Natural killer cell (primary cell): ENCODE results near the gene ZFAND4. TPM values are rescaled to one million over a fixed set of nuclear protein-coding genes. Genes with fewer than 3 reads are reported as not detected.

ENCODE experiments used
- ATAC-seq, 3 donors: fragments of 150-1000 bp in 2 of 3; fragments of 200-7000 bp in 1 of 3; cut with Tn5 transposase; 1 replicate in 1 of 3; 2 replicates in 2 of 3; pipeline ENCODE4 v1.10.0; 2021; ENCODE audit warnings: mild to moderate bottlenecking in 2 of 3, moderate library complexity in 2 of 3
- DNase-seq, 2 donors: peaks; one replicate each; pipeline versions ENCODE4 v3.0.0 to v3.0.0-alpha.2; 2013 to 2021; ENCODE audit warnings: mixed read lengths in 1 of 2
- H3K27ac ChIP-seq: one replicate; pipeline ENCODE4 v1.5.1; 2013; ENCODE audit warnings: mild to moderate bottlenecking, low read length
- H3K27me3 ChIP-seq: one replicate; pipeline ENCODE4 v1.6.1; 2013; ENCODE audit warnings: low read length; ENCODE audit not compliant: control insufficient read depth, insufficient read depth
- H3K36me3 ChIP-seq: one replicate; pipeline ENCODE4 v1.6.1; 2013; ENCODE audit warnings: low read length; ENCODE audit not compliant: control insufficient read depth, insufficient read depth
- H3K4me1 ChIP-seq: one replicate; pipeline ENCODE4 v1.6.1; 2013; ENCODE audit warnings: low read length; ENCODE audit not compliant: control insufficient read depth, insufficient read depth
- H3K4me3 ChIP-seq: one replicate; pipeline ENCODE4 v1.5.1; 2013; ENCODE audit warnings: low read length
- H3K9me3 ChIP-seq: one replicate; pipeline ENCODE4 v1.6.1; 2013; ENCODE audit warnings: low read length; ENCODE audit not compliant: control insufficient read depth, insufficient read depth
- H3K27ac Mint-ChIP-seq, 2 donors: one replicate each; pipeline ENCODE4 v1.8.0; 2022; ENCODE audit warnings: mild to moderate bottlenecking in 2 of 2, mixed read lengths in 2 of 2, moderate library complexity in 1 of 2
- H3K27me3 Mint-ChIP-seq, 2 donors: one replicate each; pipeline ENCODE4 v1.8.0; 2022; ENCODE audit warnings: low read depth in 2 of 2, mixed read lengths in 2 of 2
- H3K36me3 Mint-ChIP-seq: one replicate; pipeline ENCODE4 v1.8.0; 2022; ENCODE audit warnings: mixed read lengths
- H3K4me1 Mint-ChIP-seq, 2 donors: one replicate each; pipeline ENCODE4 v1.8.0; 2022; ENCODE audit warnings: mixed read lengths in 2 of 2
- H3K4me3 Mint-ChIP-seq: one replicate; pipeline ENCODE4 v1.8.0; 2022; ENCODE audit warnings: mild to moderate bottlenecking, moderate library complexity, mixed read lengths
- H3K9me3 Mint-ChIP-seq, 2 donors: one replicate each; pipeline ENCODE4 v1.8.0; 2022; ENCODE audit warnings: mixed read lengths in 2 of 2
- WGBS: methylation state at CpG from one replicate; pipeline ENCODE4 v1.1.7; 2013; ENCODE audit warnings: missing lambda C conversion rate; ENCODE audit not compliant: insufficient coverage; 5-methylcytosine and 5-hydroxymethylcytosine counted together
- intact Hi-C: fragments of 100-400 bp; cut with micrococcal nuclease; formaldehyde crosslinking; loops from one replicate; pipeline ENCODE4 v1.14.2; 2022
- total RNA-seq, 4 donors: library from RNA; stranded (reverse); fragments of 120-200 nt in 1 of 4; gene quantifications; one replicate each; pipeline versions ENCODE4 v1.2.3 to v1.2.4, GENCODE V29; 2013 to 2022
- TF ChIP-seq, protein P1 (sequence below): fragments of 200-600 bp; IDR thresholded peaks from one replicate; pipeline ENCODE4 v1.8.0; 2022; ENCODE audit warnings: antibody characterized with exemption

The ZFAND4 gene
- total RNA-seq, 3 donors from 2014 or later (not counting 1 experiment from before 2014, with no cell fraction given) = 27.9 to 35.1 (median 32.1) TPM

DNA sequence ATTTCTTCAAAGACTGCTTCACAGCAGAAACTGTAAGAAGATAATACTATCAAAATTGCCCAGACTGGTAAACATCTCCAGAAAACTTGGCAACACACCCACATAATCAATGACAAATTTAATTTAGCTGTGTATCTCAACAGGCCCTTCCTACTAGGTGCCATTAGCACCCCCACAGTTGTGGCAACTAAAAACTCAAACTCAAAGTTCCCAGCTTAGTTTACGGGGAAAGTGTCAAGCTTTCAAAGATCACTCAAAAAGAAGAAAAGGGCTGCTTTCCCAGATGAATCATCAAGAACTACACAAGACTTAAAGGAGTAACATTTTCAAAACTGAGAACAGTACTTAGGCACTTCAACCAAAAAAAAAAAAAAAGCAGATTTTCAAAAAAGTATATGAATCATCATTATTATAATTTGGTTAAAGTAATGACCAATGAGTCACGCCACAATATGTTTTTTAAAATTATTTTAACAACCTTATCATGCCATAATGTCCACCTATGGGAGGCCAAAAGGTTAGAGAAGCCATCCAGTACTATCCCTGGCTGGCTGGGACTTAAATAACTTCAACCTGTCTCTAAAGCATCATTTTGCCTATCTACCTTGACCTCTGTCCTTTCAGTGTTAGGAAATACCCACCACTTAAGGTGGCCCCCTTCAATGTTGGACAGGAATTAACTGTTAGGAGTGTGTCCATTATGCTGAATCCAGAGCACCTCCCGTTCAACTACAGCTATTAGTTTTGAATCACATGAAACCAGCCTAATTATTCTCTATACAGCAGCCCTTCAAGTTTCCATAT lies 90.8 kb downstream of the ZFAND4 start:
- H3K9me3 ChIP-seq = no peaks in the 10 kb centered on the region
- TF ChIP-seq, protein P1, sequence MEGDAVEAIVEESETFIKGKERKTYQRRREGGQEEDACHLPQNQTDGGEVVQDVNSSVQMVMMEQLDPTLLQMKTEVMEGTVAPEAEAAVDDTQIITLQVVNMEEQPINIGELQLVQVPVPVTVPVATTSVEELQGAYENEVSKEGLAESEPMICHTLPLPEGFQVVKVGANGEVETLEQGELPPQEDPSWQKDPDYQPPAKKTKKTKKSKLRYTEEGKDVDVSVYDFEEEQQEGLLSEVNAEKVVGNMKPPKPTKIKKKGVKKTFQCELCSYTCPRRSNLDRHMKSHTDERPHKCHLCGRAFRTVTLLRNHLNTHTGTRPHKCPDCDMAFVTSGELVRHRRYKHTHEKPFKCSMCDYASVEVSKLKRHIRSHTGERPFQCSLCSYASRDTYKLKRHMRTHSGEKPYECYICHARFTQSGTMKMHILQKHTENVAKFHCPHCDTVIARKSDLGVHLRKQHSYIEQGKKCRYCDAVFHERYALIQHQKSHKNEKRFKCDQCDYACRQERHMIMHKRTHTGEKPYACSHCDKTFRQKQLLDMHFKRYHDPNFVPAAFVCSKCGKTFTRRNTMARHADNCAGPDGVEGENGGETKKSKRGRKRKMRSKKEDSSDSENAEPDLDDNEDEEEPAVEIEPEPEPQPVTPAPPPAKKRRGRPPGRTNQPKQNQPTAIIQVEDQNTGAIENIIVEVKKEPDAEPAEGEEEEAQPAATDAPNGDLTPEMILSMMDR = no peak
- H3K27me3 ChIP-seq = no peaks in the 10 kb centered on the region
- no peaks in the 10 kb centered on the region for H3K36me3 ChIP-seq
- H3K4me3 ChIP-seq = no peak overlapping the region
- Mint-ChIP-seq H3K4me1 (peaks cover 28 to 33% of the 10 kb centered on the region in 2 donors), H3K4me3 (no peak overlapping the region), H3K9me3 (no peaks in the 10 kb centered on the region), H3K27me3 (no peaks in the 10 kb centered on the region), H3K36me3 (no peaks in the 10 kb centered on the region), H3K27ac (peak overlapping the region in 1 of 2 donors; percentile 98)
- H3K27ac ChIP-seq = peak overlapping the region; percentile 83
- ATAC-seq = peak in 1 of 3 donors; percentile 19
- intact Hi-C loops = loop anchor here (1.0 to 10.0 kb wide), 2 partner anchors 13 to 577 kb away; partner anchors contain the start of gene ZNF22
- peaks cover 17% of the 10 kb centered on the region for H3K4me1 ChIP-seq
- DNase-seq = peak in 1 of 2 donors; percentile 12
- 73% methylated on average over 2 of the region's 3 CpGs for WGBS

DNA sequence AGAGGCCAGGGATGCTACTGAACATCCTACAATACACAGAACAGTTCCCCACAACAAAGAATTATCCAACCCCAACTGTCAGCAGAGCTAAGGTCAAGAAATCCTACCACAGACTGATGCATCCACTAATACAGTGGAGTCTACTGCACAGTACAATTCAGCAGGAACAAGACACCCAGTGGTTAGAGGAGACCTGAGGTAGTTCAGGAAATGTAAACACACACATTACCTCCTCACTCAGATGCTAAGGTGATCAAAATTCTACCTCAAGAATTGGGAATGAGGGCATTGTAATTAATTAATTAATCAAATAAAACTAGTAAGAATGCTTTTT lies 91.4 kb downstream of the ZFAND4 start:
- Mint-ChIP-seq H3K4me1 (peaks cover 28 to 33% of the 10 kb centered on the region in 2 donors), H3K27me3 (no peaks in the 10 kb centered on the region), H3K9me3 (no peaks in the 10 kb centered on the region), H3K36me3 (no peaks in the 10 kb centered on the region), H3K4me3 (peak overlapping the region; percentile 94), H3K27ac (peak overlapping the region in 1 of 2 donors; percentile 98)
- peak overlapping the region; percentile 43 for H3K4me3 ChIP-seq
- H3K27me3 ChIP-seq = no peaks in the 10 kb centered on the region
- no peak for DNase-seq
- no peaks in the 10 kb centered on the region for H3K36me3 ChIP-seq
- TF ChIP-seq, protein P1 = no peak
- intact Hi-C loops = loop anchor here (1.0 to 10.0 kb wide), 2 partner anchors 13 to 576 kb away; partner anchors contain the start of gene ZNF22
- H3K9me3 ChIP-seq = no peaks in the 10 kb centered on the region
- ATAC-seq = no peak
- H3K27ac ChIP-seq = peak overlapping the region; percentile 83
- peaks cover 17% of the 10 kb centered on the region for H3K4me1 ChIP-seq

DNA sequence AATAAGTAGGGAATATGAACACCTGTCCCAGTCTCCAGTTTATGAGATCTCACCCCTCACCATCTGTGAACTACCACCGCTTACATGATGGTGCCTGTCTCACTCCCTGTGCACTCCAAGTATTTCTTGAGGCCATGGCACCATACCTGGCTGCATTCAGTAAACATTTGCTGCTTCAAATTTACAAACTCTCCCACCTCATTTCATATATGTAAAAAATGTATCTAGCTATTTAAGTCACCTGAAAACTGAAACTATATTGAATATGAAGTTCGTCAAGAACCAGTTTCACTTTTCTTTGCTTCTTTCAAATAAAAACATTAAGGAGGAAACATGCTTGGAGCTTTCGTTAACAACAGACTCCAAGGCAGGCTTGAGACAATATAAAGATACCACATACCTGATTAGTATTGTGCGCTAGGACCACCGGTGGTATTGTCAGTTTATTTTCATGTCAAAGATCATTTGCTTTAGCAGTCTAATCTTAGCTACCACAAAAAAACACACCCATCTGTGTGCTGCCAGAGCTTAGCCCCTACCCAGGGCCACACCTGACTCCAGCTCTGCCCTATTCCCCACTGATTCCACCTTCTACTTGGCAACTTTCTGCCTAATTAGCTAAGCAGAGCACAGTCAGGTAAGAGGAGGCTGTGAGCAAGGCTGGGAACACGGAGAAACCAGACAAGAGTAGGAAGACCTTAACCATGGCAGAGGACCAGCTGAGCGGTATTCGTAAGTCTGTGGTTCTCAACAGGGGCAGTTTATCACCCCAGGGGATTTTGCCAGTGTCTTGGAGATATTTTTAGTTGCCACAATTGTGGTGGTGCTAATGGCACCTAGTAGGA lies 92.0 kb downstream of the ZFAND4 start:
- under 1% methylated on average over 8 of the region's 8 CpGs for WGBS
- ATAC-seq = peak; percentile 72 to 90 (median 84)
- DNase-seq = peak; percentile 42 to 67
- Mint-ChIP-seq H3K9me3 (no peaks in the 10 kb centered on the region), H3K4me1 (peaks cover 28 to 33% of the 10 kb centered on the region in 2 donors), H3K36me3 (no peaks in the 10 kb centered on the region), H3K27me3 (no peaks in the 10 kb centered on the region), H3K27ac (peak overlapping the region in 1 of 2 donors; percentile 98), H3K4me3 (peak overlapping the region; percentile 94)
- Histone ChIP-seq H3K27me3 (no peaks in the 10 kb centered on the region), H3K36me3 (no peaks in the 10 kb centered on the region), H3K4me3 (peak overlapping the region; percentile 43), H3K4me1 (peaks cover 17% of the 10 kb centered on the region), H3K27ac (peak overlapping the region; percentile 83), H3K9me3 (no peaks in the 10 kb centered on the region)
- TF ChIP-seq, protein P1 = no peak
- intact Hi-C loops = loop anchor here (1.0 to 10.0 kb wide), 2 partner anchors 14 to 576 kb away; partner anchors contain the start of gene ZNF22
